Subcutaneous adipose tissue (tissue), 4 donors: Measurements from ENCODE around the gene PCDHA6. TPM values are rescaled to one million over a fixed set of nuclear protein-coding genes. Genes with fewer than 3 reads are reported as not detected.

Source experiments
- total RNA-seq, 4 donors: library from RNA; depleted of rRNA; stranded (reverse); fragments of >200 nt; gene quantifications; one replicate each; pipeline ENCODE4 v1.1.0, GENCODE V29; 2016
- TF ChIP-seq, protein P1 (sequence below): fragments of 450-650 bp; IDR thresholded peaks from one replicate; pipeline ENCODE4 v1.5.1; 2016; ENCODE audit warnings: low read depth, mild to moderate bottlenecking, control low read depth, antibody characterized with exemption, moderate library complexity

The PCDHA6 gene
- total RNA-seq, 4 donors from 2014 or later, result 0.22 to 0.49 (median 0.36) TPM

DNA sequence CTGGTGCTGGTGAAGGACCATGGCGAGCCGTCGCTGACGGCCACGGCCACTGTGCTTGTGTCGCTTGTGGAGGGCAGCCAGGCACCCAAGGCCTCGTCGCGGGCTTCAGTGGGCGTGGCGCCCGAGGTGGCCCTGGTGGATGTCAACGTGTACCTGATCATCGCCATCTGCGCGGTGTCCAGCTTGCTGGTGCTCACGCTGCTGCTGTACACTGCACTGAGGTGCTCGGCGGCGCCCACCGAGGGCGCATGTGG lies 30.2 kb downstream of the PCDHA6 start:
- TF ChIP-seq, protein P1, sequence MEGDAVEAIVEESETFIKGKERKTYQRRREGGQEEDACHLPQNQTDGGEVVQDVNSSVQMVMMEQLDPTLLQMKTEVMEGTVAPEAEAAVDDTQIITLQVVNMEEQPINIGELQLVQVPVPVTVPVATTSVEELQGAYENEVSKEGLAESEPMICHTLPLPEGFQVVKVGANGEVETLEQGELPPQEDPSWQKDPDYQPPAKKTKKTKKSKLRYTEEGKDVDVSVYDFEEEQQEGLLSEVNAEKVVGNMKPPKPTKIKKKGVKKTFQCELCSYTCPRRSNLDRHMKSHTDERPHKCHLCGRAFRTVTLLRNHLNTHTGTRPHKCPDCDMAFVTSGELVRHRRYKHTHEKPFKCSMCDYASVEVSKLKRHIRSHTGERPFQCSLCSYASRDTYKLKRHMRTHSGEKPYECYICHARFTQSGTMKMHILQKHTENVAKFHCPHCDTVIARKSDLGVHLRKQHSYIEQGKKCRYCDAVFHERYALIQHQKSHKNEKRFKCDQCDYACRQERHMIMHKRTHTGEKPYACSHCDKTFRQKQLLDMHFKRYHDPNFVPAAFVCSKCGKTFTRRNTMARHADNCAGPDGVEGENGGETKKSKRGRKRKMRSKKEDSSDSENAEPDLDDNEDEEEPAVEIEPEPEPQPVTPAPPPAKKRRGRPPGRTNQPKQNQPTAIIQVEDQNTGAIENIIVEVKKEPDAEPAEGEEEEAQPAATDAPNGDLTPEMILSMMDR, result no peak

- TF ChIP-seq, protein P1, result no peak
These were observed 34.9 kb downstream of the PCDHA6 start for GRCh38 chr5:140862441-140863295.

GRCh38 chr5:140868721-140869554 lies 41.2 kb downstream of the PCDHA6 start, which contains the start of gene PCDHA11:
PCDHA11 (plus strand) TSS chr5:140868957; CDS start chr5:140869104, 147 bp downstream.
- TF ChIP-seq, protein P1, result no peak

GRCh38 chr5:140869555-140869886 lies 41.8 kb downstream of the PCDHA6 start:
- TF ChIP-seq, protein P1, result no peak

- TF ChIP-seq, protein P1, result no peak
These were observed 42.8 kb downstream of the PCDHA6 start for GRCh38 chr5:140870221-140871201.

DNA sequence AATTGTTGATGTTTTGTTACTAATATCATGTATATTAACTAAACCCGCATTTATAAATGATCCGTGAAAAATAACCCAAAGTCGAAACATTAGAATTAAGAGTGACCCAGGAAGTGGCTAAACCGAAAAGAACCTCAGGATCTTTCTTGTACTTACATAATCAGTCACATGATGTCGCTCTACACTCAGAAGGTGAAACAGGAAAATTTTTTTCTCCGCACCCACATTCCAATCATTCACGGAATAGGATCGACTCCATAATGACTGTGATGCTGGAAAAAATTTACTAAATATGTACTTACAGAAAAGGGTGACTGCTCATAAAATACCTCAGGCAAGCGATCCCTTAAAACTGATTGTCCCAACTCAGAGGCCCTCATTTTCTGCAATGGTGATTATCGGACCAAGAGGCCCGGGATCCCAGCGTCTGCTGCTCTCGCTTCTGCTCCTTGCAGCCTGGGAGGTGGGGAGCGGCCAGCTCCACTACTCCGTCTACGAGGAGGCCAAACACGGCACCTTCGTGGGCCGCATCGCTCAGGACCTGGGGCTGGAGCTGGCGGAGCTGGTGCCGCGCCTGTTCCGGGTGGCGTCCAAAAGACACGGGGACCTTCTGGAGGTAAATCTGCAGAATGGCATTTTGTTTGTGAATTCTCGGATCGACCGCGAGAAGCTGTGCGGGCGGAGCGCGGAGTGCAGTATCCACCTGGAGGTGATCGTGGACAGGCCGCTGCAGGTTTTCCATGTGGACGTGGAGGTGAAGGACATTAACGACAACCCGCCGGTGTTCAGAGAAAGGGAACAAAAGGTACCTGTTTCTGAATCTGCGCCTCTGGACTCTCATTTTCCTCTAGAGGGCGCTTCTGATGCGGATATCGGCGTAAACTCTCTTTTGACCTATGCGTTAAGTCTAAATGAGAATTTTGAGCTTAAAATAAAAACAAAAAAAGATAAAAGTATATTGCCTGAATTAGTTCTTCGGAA lies 47.6 kb downstream of the PCDHA6 start, which contains the start of gene PCDHA12:
PCDHA12 (plus strand) TSS at position 224 of the 981 bp plus-strand sequence; CDS start at position 389, 165 bp downstream.
- TF ChIP-seq, protein P1, result no peak
